Choroid plexus epithelial cell (primary cell): ENCODE measurements around the gene DPYSL4.
"Not testable (repeated sequence)": the region's sequence is repeated elsewhere in the genome, so short reads cannot be mapped to it uniquely, and the experiment has no call there.

Source experiments
- DNase-seq: peaks from one replicate; pipeline ENCODE4 v3.0.0-alpha.2; 2010; ENCODE audit warnings: low read depth
- H3K4me3 ChIP-seq: 2 replicates; pipeline ENCODE4 v1.5.1; 2011; ENCODE audit warnings: low read depth, mild to moderate bottlenecking, control low read depth, low read length, moderate library complexity
- TF ChIP-seq, protein P1 (sequence below): conservative IDR thresholded peaks from 2 replicates; pipeline ENCODE4 v1.5.1; 2011; ENCODE audit warnings: low read depth, mild to moderate bottlenecking, control low read depth, inconsistent platforms, low read length, moderate library complexity

DPYSL4 gene

DNA sequence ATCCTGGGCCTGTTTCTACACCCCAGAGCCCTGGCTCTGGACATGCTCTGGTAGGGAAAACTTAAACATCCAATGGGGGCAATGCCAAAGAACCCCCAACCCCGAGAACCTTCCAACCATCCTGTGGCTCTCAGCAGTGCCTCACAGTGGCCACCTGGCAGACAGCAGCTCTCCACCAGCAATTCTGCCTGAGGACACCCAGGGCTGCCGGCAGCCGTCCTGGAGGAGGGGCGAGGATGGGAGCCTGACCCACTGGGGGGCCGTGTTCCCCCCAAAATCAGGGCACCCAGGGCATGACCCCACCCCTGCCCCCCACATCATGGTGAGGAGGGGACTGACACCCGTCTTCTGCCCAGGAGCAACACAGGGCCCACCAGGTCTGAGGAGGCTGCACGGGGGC lies 32.7 kb downstream of the DPYSL4 start:
- no peak overlapping the region for H3K4me3 ChIP-seq
- DNase-seq: no peak
- TF ChIP-seq, protein P1, sequence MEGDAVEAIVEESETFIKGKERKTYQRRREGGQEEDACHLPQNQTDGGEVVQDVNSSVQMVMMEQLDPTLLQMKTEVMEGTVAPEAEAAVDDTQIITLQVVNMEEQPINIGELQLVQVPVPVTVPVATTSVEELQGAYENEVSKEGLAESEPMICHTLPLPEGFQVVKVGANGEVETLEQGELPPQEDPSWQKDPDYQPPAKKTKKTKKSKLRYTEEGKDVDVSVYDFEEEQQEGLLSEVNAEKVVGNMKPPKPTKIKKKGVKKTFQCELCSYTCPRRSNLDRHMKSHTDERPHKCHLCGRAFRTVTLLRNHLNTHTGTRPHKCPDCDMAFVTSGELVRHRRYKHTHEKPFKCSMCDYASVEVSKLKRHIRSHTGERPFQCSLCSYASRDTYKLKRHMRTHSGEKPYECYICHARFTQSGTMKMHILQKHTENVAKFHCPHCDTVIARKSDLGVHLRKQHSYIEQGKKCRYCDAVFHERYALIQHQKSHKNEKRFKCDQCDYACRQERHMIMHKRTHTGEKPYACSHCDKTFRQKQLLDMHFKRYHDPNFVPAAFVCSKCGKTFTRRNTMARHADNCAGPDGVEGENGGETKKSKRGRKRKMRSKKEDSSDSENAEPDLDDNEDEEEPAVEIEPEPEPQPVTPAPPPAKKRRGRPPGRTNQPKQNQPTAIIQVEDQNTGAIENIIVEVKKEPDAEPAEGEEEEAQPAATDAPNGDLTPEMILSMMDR: peak; percentile 48

DNA sequence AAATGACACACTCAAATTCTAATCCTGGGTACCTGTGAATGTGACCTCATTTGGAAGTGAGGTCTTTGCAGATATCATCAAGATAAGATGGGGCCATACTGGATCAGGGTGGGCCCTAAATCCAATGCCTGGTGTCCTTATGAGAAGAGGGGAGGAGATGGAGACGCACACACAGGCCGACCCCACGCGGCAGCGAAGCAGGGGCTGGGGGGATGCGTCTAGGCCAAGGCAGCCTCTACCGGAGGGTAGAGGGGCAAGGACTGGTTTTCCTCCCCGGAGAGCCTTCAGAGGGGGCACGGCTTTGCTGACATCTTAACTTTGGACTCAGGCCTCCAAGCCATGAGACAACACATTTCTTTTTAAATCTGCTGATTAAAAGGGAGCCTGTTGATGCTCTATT lies 33.3 kb downstream of the DPYSL4 start:
- DNase-seq: no peak
- TF ChIP-seq, protein P1: no peak
- H3K4me3 ChIP-seq: no peak overlapping the region

DNA sequence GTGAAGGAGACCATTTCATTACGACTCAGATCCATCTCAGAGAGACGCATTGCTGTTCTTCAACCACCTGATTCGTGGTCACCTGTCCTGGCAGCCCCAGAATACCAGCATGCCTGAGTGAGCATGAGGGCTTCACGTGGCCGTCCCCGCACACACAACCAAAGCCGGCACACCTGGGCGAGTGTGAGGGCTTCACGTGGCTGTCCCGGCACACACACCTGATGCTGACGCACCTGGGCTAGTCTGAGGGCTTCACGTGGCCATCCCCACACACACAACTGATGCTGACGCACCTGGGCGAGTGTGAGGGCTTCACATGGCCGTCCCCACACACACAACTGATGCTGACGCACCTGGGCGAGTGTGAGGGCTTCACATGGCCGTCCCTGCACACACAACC lies 34.2 kb downstream of the DPYSL4 start:
- not testable (repeated sequence) for DNase-seq, H3K4me3 ChIP-seq

DNA sequence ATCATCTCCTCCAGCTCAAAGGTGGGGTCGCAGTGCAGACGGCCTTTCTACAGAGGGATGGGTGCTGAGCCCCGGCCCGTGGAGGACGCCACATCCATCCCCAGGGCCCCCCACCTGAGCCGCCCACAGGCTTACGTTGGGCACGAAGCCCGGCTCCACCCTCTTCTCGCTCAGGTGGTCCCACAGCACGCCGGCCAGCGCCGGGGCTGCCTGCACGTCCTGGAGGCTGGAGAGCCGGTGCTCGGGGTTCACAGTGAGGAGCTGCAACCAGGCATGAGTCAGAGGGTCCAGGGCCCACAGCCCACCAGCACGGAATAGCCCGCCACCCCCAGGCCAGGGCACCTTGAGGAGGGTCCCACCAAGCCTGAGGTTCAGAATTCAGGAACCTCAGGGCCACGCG lies 36.0 kb downstream of the DPYSL4 start:
- TF ChIP-seq, protein P1: no peak
- DNase-seq: no peak
- H3K4me3 ChIP-seq: no peak overlapping the region

DNA sequence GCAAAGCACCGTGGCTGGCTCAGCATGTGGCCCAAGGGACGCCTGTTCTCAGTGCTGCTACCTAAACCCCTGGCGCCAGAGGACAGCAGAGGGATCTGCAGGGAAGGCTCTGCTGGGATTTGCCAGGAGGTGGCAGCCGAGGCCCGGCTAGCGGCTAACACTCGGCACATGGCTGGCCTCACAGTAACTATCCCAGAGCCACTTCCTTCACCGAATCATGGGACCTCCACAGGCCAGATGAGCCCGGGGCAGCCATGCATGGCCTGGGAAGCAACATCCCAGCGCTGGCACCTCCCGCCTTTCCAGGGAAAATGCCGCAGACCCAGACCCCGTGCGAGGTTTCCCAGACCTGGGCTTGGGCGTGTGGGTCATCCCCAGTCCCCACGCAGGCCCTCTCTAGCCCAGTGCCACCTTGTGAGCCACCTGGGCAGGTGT lies 36.4 kb downstream of the DPYSL4 start:
- TF ChIP-seq, protein P1: peak; percentile 99
- peak; percentile 87 for DNase-seq
- H3K4me3 ChIP-seq: no peak overlapping the region

DNA sequence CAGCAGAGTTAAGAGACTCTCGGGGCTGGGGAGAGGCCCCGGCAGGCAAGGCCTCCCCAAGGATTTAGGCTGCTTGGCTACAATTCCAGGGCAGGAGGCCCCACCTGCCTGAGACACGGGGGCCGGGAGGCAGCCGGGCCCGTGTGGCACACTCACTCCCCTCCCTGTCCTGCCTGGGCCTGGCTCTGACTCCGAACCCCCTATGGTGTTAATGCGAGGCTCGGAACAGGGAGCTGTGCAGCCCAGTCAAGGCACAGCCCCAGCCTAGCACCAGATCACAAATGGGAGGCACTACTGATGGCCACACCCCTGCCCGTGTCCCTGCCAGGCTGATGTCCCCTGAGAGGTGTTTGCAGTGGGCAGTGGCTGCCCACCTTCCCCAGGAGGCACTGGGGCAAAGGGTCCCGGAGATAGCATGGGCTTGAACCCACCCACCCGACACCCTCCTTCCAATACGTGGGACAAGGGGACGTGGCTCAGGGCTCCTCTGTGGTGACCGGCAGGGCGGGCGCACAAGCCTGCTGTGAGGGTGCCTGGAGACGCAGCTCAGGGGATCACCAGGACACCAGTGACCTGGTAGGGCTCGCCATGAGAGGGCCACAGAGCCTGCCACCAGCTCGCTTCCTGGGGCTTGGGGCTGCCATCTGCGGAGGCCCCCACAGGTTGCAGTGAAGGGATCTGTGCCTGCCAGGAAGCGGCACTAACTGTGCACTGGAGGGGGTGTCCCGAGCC lies 37.0 kb downstream of the DPYSL4 start:
- no peak overlapping the region for H3K4me3 ChIP-seq
- no peak for DNase-seq
- TF ChIP-seq, protein P1: no peak

DNA sequence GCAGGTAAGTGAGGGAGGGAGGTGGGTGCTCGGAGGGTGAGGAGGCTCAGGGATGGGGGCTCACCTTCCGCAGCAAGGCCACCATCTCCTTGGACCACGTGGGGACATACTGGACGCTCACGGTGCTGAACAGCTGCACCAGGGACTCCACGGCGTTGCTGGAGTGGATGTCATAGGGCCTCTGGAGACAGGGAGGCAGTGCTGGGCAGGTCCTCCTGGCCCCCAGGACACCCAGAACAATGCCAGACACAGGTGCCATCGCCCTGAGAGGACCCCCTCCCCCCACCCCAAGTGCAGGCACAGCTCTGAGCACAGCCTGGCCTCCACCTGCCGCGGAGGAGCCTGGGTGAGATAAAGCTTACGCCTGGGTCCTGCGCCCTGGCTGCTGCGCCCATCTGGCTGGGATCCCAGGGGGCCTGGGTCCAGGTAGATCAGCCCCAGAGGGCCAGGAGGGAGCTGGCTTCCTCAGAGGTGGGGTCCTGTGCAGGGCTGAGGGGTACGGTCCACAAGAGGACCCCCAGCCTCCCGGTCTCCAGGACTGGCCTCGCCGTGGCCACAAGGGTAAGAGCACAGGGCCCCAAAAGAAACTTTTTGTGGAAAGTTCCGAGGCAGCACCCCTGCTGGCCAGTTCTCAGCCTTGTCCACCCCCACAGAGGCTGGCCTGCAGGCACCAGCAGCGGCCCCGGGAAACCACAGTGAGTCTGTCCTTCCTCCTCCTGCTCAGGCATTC lies 37.8 kb downstream of the DPYSL4 start:
- DNase-seq: peak; percentile 15
- no peak overlapping the region for H3K4me3 ChIP-seq
- TF ChIP-seq, protein P1: peak; percentile 30
